Effector CD8-positive, alpha-beta T cell (primary cell): ENCODE results near the gene TPST2.

ENCODE experiments used
- DNase-seq: peaks from one replicate; lab custom pipeline; 2025; lab: John Stamatoyannopoulos, UW

Gene TPST2

GRCh38 chr22:26553056-26553752, 36.7 kb downstream of the TPST2 start:
- no peak for DNase-seq

GRCh38 chr22:26552466-26552865, 37.5 kb downstream of the TPST2 start:
- no peak for DNase-seq

- DNase-seq: no peak
These were observed 38.4 kb downstream of the TPST2 start for GRCh38 chr22:26551568-26551967.

- no peak for DNase-seq
These were observed 39.4 kb downstream of the TPST2 start for GRCh38 chr22:26550498-26551033.

- no peak for DNase-seq
These were observed 39.9 kb downstream of the TPST2 start for GRCh38 chr22:26549902-26550497.

GRCh38 chr22:26548984-26549383, 40.9 kb downstream of the TPST2 start:
- no peak for DNase-seq

- no peak for DNase-seq
These were observed 41.6 kb downstream of the TPST2 start for GRCh38 chr22:26548303-26548702.

- DNase-seq: no peak
These were observed 42.1 kb downstream of the TPST2 start for GRCh38 chr22:26547837-26548236.

- DNase-seq: no peak
These were observed 42.5 kb downstream of the TPST2 start for GRCh38 chr22:26547426-26547825.

- no peak for DNase-seq
These were observed 43.6 kb downstream of the TPST2 start for GRCh38 chr22:26546282-26546681.

GRCh38 chr22:26545827-26546226, 44.1 kb downstream of the TPST2 start:
- DNase-seq: no peak

GRCh38 chr22:26545385-26545784, 44.5 kb downstream of the TPST2 start:
- DNase-seq: no peak

- DNase-seq: no peak
These were observed 45.4 kb downstream of the TPST2 start for GRCh38 chr22:26544489-26544888.

- no peak for DNase-seq
These were observed 47.1 kb downstream of the TPST2 start for GRCh38 chr22:26542831-26543230.

- no peak for DNase-seq
These were observed 48.6 kb downstream of the TPST2 start for GRCh38 chr22:26541167-26541819.

GRCh38 chr22:26540119-26540518, 49.8 kb downstream of the TPST2 start:
- DNase-seq: no peak

GRCh38 chr22:26536762-26537134, 53.2 kb downstream of the TPST2 start:
- DNase-seq: no peak

- no peak for DNase-seq
These were observed 53.7 kb downstream of the TPST2 start for GRCh38 chr22:26536056-26536761.

- no peak for DNase-seq
These were observed 54.4 kb downstream of the TPST2 start for GRCh38 chr22:26535603-26535908.

- DNase-seq: no peak
These were observed 54.9 kb downstream of the TPST2 start for GRCh38 chr22:26534874-26535602.

- DNase-seq: no peak
These were observed 55.6 kb downstream of the TPST2 start for GRCh38 chr22:26534171-26534855.
